Hematopoietic multipotent progenitor cell treated with erythropoietin and hydrocortisone succinate and interleukin-3 and kit ligand, for 17 days (in vitro differentiated cells): ENCODE data around the gene RREB1.

Experiments
- DNase-seq: peaks from one replicate; pipeline ENCODE4 v3.0.0-alpha.2; 2015; ENCODE audit warnings: low spot score

Gene RREB1

DNA sequence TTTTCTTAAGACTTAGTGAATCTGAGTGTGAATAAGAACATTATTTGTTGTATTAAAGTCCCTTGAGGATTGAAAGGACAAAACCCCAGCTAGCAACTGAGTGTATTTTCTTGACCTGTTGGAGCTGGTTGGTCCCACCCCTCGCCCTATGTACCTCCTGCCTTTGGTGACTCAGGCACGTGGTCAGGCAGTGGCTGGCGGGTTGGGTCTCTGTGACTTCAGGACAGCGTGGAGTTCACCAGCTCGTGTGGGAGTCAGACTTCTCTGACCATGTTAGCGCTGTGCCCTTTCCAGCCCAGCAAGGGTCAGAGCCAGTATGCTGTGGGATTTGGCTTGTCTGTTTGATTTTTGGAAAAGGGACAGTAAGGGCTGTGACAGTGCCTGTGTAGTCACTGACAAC lies 111.5 kb downstream of the RREB1 start:
- DNase-seq, result no peak

DNA sequence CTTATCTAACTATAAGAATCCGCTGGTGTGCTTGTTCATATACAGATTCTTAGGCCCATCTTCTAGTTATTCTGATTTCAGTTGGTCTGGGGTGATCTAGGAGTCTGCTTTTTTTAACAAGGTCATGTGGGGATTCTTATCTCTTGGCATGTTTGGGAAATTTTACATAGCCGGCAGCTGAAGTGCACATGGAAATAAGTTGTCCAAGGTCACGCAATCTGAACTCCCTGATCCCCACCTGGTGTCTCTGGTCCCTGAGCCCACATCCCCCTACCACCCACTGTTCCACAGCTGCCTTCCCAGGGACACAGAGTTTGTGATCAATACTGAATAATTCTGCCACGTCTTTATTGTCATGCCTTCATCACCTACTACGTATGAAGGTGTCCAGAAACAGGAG lies 114.4 kb downstream of the RREB1 start:
- DNase-seq, result no peak

DNA sequence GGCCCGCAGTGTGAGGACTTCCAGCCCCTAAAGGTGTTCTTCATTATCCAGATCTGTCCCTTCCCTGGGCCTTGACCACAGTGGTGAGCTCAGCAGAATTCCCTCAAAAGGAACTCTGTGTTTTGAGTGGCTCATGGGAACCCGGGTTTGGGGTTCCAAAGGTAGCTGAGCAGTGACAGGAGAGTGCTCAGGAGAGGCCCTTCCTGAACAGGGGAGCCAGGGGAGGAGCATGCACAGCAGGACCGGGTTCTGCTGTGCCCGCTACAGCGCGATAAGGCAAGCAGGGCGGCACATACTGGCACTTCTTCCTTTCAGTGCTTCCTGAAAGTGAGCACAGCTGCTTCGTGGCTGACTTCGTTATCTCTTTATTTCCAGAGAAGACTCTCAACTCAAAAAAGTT lies 117.0 kb downstream of the RREB1 start:
- peak; percentile 85 for DNase-seq

DNA sequence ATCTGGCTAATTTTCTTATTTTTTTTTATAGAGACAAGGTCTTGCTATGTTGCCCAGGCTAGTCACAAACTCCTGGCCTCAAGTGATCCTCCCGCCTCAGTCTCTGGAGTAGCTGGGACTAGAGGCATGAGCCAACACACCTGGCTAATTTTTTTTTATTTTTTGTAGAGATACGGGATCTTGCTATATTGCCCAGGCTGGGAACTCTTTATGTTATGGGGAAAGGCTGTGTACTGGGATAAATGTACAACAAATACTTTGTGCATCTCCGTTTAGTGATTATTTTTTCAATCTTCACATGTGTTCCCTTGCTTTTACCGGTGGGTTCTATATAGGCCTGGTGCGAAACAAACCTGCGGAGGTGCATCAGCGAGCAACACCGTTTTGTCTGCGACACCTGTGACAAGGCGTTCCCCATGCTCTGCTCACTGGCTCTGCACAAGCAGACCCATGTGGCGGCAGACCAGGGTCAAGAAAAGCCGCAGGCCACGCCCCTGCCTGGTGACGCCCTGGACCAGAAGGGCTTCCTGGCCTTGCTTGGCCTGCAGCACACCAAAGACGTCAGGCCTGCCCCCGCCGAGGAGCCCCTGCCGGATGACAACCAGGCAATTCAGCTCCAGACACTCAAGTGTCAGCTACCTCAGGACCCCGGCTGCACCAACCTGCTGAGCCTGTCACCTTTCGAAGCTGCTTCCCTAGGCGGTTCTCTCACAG lies 121.1 kb downstream of the RREB1 start:
- DNase-seq, result no peak

DNA sequence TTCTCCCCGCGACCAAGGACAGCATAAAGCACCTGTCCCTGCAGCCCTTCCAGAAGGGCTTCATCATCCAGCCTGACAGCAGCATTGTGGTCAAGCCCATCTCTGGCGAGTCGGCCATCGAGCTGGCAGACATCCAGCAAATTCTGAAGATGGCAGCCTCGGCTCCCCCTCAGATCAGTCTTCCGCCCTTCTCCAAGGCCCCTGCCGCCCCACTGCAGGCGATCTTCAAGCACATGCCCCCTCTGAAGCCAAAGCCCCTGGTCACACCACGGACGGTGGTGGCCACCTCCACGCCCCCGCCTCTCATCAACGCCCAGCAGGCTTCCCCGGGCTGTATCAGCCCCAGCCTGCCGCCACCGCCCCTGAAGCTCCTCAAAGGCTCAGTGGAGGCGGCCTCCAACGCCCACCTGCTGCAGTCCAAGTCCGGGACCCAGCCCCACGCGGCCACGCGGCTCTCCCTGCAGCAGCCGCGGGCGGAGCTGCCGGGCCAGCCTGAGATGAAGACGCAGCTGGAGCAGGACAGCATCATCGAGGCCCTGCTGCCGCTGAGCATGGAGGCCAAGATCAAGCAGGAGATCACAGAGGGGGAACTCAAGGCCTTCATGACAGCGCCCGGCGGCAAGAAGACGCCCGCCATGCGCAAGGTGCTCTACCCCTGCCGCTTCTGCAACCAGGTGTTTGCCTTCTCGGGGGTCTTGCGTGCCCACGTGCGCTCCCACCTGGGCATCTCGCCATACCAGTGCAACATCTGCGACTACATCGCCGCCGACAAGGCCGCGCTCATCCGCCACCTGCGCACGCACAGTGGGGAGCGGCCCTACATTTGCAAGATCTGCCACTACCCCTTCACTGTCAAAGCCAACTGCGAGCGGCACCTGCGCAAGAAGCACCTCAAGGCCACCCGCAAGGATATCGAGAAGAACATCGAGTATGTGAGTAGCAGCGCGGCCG lies 121.9 kb downstream of the RREB1 start:
- DNase-seq, result no peak

DNA sequence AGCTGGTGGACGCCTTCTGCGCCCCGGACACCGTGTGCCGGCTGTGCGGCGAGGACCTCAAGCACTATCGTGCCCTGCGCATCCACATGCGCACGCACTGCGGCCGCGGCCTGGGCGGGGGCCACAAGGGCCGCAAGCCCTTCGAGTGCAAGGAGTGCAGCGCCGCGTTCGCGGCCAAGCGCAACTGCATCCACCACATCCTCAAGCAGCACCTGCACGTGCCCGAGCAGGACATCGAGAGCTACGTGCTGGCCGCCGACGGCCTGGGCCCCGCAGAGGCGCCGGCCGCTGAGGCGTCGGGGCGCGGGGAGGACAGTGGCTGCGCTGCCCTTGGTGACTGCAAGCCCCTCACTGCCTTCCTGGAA lies 122.5 kb downstream of the RREB1 start:
- DNase-seq, result no peak

DNA sequence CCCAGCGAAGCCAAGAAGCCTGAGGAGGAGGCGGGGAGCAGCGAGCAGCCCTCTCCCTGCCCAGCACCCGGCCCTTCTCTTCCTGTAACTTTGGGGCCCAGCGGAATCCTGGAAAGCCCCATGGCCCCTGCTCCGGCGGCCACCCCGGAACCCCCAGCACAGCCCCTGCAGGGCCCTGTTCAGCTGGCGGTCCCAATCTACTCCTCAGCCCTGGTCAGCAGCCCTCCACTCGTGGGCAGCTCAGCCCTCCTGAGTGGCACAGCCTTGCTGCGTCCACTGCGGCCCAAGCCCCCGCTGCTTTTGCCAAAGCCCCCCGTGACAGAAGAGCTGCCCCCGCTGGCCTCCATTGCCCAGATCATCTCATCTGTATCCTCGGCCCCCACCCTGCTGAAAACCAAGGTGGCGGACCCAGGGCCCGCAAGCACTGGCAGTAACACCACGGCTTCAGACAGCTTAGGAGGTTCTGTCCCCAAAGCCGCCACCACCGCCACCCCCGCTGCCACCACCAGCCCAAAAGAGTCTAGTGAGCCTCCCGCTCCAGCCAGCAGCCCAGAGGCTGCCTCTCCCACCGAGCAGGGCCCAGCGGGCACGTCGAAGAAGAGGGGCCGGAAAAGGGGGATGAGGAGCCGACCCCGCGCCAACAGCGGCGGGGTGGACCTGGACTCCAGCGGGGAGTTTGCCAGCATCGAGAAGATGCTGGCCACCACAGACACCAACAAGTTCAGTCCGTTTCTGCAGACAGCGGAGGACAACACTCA lies 123.4 kb downstream of the RREB1 start:
- DNase-seq, result no peak

DNA sequence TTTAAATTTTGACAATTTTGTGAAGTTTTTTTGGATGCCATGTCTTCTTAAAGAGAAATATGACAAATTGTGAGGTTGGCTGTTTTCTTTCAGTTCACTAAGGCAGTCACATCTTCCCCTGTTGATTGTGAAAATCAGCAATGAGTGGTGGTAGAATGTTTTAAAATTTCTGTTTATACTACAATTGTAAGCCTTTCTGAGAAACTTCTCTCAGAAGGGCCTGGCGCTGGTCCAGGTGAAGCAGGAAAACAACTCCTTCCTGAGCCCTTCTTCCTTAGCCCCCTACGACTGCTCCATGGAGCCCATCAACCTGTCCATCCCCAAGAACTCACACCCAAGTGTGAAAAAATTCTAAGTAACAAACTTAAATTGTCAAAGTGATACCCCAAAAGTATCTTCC lies 124.6 kb downstream of the RREB1 start:
- DNase-seq, result no peak

DNA sequence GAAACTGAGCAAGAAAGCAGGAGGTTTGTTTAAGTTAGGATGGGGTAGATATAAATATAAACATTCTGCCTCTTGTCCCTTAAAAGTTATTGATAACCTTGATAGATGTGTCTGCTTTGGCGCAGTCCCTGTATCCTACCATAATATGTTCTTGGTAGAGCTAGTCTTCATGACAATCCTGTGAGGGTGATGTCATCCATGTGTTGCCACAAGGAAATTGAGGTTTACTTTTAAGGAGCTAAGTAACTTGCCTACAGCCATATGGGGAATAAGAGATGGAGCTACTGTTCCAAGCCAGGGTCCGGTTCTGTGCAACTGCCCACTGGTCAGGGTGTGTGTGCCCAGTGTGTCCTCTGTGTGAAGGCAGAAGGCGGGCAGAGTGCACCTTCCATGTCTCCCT lies 126.8 kb downstream of the RREB1 start:
- no peak for DNase-seq

DNA sequence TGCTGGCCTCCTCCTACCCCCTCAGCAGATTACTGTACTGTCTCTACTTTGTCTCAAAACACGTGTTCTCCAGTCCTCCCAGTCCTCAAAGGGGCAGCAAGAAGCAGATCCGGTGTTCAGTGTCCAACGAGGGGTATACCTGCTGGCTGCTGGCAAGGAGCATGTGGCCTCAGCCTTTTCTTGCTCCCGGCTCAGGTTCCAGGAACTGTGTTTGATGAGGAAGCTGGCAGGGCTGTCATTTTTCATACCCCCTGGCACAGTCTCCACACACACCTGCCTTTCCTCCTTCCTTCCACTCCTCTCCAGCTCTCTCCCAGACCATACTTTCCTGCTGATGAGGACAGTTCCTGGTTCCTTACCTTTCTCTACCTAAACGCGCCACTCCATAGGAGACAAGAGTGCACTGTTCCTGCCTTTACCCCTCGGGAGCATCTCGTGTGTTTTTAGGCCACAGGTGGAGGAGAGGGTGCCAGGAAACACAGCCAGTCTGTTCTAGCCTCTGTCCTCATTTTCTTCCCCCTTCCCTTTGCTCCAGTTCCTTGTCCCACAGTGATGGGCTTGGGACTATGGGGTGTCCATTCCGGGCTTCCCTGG lies 128.0 kb downstream of the RREB1 start:
- no peak for DNase-seq

DNA sequence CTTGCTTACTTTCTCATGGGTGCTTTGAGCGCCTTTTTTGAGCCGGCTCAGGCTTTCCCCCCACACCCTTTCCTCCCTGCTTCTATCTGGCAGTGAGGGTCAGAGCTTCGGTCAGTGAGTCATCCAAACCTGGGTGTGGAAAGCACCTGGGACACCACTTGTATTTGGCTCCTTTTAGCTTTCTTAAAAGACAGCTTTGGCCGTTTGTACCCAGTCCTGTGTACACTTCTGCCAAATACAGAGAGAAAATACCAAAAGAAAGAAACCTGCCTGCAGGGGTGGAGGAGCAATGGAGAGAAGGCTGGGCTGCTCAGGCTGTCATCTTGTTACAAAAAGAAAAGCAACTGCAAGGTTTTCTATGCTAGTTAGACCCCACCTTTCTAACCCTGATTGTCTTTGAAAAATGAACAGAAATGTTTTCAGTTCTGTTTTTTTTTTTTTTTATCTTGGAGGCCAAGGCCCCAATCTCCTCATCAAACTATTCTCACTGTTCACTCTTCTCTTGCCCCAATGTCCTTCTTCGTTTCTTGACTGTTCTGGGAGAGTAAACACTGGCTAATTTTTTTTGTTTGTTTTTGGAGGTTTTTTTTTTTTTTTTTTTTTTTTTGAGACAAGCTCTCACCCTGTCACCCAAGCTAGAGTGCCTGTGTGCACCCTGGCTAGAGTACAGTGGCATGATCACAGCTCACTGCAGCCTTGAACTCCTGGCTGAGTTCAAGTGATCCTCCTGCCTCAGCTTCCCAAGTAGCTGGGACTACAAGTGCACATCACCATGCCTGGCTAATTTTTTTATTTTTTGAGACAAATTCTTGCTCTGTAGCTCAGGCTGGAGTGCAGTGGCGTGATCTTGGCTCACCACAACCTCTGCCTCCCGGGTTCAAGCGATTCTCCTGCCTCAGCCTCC lies 128.8 kb downstream of the RREB1 start:
- peak; percentile 56 for DNase-seq

DNA sequence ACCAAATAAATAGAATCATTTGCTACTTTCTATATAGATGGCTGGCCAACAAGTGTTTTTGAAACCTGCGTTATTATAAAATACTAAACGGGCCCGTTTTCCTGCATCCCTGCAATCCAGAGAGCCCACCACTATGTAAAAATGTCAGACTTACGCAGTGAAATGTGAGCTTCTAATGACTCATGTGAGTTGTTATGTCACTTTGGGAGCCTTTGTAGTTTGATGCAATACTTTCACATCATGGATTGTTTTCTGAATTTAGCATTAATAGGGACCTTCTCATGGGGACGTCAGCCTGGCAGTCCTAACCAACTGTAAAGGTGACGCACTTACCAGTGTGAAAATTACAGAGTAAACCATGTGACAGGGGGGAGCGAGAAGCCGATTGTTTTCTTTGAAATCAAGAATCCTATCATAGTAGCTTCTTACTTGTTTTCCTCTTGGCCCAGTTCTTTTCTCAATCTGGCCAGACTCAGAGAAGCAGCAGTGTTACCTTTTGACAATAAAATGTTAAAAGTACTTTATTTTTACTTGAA lies 130.0 kb downstream of the RREB1 start:
- no peak for DNase-seq

DNA sequence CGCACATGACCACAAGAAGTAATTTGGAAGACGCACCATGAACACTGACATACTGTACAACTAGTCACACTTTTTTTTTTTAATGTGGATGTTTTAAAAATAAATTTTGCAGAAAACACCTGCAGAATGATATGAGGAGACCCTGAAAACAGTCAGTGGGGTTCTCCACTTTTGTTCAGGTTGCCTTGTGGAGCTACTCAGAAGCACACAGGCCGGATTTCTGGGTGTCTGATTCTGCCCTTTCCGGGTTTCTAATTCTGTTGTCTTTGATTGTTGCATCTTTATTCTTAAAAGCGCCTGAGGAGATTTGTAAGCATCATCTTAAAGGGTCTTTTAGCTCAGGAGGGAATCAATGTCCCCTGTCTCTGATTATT lies 130.8 kb downstream of the RREB1 start:
- DNase-seq, result no peak

DNA sequence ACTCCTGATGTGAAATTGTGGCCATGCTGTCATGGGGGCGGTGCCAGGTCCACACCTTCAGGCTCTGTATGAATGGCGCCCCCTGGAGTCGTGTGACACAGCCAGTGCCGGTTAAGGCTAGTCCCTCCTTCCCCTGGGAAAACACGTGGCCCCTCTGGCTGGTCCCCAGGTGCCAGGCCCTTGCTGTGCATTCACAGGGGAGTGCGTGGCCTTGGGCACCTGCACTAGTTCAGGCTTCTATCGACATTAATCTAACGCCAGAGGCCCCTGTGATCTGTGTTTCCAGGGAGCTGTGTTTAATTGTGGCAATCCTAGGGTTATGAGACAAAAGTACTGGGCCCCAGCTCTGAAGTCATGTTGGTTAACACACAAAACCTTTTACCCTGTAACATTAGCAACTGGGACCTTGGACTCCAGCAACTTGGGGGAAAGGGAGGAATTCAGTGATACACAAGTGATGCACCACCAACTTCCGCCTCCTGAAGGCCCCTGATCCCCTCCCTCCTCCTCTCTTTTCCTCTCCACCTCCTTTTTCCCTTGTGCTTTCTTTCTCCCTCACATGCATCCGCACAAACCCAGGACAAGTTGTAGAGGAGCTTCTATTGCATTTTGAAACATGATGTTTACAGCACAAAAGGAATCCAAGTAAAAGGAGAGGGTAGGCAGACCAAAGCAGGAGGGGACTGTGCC lies 131.3 kb downstream of the RREB1 start:
- peak; percentile 91 for DNase-seq

DNA sequence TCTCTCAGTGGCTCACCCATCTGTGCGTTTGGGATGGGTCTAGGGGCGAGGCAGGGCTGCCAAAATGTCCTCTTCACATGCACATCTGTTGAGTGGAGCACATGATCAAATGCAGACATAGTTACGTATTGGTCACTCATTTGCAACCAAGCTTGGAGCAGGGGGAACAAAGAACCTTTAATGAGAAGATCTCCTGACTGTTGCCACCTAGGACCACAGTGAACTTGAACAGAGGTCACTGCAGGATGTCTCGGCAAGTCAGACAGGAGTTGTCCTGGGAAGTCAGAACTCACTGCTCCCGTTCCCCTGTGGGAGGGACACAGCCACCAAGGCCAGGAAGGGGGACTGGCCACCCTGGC lies 131.8 kb downstream of the RREB1 start:
- no peak for DNase-seq

DNA sequence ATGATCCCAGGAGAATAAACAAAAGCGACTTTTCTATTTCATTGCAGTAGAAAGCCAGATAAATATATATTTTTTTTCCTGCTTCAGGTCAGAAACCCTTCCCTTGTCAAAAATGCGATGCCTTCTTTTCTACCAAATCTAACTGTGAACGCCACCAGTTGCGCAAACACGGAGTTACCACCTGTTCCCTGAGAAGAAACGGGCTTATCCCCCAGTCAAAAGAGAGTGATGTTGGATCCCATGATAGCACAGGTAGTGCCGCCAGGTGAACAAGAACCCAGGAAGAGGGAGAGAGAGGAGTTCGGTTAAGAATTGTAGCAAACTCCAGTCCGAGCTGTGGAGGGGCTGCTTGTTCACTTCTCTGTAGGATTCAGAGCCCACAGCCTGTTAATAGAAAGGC lies 132.6 kb downstream of the RREB1 start:
- no peak for DNase-seq

DNA sequence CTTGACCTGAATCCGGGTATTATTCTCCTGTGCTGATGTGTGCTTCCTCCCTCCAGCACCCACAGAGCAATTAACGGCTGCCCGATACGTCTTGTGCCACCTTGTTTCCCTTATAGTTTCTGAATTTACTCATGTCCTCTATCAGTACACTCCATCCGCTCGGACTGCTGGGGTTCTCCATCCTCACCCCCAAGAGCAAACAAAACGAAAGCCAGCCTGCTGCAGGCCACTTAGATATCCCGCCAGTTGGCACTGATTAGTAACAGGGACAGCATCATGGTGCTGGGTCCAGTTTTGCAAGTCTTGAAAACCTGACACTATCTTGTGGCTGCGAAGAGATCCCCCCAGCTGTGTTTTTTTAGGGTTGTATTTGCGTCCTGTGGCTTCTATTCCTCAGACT lies 133.4 kb downstream of the RREB1 start:
- DNase-seq, result no peak

DNA sequence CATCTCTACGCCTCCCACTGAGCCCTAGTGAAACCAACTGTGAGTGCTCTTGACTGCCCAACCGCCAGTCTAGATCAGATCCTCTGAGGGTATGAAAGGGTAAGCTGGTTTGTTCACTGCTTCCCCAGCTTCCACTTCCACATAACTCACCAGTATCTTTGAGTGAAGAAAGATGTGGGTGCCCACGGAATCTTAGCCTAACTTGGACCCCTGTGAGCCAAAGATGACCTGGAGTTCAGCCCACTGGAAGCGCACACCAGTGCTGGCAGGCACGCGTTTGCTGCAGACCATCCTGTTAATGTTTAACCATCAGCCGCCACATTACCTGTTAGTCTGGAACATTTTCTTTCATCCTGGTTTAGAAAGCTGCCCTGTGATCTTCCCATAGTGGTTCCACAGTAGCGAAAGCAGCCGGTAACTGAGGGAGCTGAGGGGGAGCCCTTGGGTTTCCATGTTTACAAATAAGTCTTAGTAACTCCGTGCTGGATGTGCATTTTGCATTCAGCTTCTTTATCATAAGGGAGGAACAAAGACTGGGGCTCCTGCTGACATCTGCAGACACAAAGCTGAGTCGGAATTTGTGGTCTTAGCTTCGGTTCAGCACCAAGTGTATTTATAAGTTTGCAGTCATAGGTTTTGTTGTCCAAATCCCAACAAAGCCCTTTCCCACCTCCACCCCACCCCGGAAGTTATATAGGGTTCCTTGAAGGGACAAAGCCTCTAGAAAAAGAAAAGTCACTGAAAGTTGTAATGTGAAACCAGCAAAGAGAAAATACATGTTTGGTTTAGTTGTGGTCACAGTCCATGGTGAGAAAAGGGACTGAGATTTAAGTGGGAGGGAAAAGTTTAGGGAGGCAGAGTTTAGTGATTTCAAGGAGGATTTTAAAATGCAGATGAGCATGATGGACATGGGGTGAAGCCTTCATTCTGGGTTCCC lies 134.2 kb downstream of the RREB1 start:
- no peak for DNase-seq

DNA sequence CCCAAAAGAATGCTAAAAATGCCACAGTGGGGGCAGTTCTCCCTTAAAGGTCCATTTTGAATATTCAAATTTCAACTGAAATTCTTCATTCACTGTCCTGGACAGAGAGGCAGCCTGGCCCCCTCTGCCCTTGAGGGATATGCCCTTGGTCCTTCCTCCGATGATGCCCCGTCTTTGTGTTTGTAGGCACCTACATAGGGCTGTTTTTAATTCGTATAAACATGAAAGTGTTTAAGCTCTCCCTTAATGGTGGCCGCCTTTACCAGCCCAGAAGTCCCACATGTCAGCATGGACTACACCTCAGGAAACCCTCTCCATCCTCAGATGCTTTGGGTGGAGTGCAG lies 135.0 kb downstream of the RREB1 start:
- DNase-seq, result no peak
